NCI-H460 (cell line): ENCODE measurements around the gene ASAP3. TPM values are rescaled to one million over a fixed set of nuclear protein-coding genes. Genes with fewer than 3 reads are reported as not detected.
A peak's percentile ranks its signal among the peaks of the same experiment; 100 is the strongest.

Source experiments
- DNase-seq: peaks from one replicate; pipeline ENCODE4 v3.0.0-alpha.2; 2016; ENCODE audit warnings: low read depth; ENCODE audit errors: extremely low read depth
- total RNA-seq: library from RNA; depleted of rRNA; stranded (reverse); fragments of >200 nt; shearing (Covaris generic); gene quantifications from 2 replicates; pipeline ENCODE4 v1.2.3, GENCODE V29; 2014

The ASAP3 gene
- total RNA-seq, 1 experiment from 2014 or later, result 8.3 TPM

- DNase-seq, result no peak
Observed at GRCh38 chr1:23480187-23481025, 3.6 kb downstream of the ASAP3 start.

- no peak for DNase-seq
Observed at GRCh38 chr1:23479666-23479941, 4.4 kb downstream of the ASAP3 start.

DNA sequence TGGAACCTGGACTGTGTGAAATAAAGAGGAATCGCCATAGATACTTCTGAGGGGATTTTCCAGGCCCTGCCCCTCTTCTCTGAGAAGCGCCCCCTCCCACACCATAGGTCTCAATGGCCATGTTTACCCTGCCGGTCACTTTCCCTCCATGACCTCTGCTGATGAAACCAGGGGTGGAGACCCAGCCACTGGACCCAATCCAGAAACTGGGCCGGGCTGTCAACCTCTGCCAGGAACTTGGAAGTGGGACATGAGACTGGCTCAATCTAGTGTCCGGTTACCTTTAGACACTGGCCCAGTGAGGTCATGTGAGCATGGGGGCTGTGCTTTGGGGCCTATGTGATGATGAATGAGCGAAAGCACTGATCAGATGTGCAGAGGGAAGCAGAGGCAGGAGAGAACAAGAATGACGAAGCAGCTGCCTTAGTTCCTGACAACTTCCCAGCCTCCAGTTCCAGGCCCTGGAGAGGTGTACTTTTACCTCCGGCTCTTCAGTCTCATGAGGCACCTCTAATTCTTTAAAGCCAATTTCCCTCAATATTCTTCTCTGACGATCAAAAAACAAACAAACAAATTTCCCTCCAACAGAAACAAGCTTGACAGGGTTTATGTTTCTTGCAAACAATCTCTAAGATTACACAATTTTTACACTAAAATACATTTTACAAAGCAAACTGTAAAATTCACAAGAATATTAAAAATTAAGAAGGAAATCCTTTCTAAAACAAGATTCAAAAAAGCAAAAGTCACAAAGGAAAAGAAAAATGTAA, 4.9 kb downstream of the ASAP3 start:
- peak; percentile 64 for DNase-seq

GRCh38 chr1:23477359-23478144, 6.4 kb downstream of the ASAP3 start:
- DNase-seq, result no peak

- no peak for DNase-seq
Observed at GRCh38 chr1:23475641-23476040, 8.3 kb downstream of the ASAP3 start.

DNA sequence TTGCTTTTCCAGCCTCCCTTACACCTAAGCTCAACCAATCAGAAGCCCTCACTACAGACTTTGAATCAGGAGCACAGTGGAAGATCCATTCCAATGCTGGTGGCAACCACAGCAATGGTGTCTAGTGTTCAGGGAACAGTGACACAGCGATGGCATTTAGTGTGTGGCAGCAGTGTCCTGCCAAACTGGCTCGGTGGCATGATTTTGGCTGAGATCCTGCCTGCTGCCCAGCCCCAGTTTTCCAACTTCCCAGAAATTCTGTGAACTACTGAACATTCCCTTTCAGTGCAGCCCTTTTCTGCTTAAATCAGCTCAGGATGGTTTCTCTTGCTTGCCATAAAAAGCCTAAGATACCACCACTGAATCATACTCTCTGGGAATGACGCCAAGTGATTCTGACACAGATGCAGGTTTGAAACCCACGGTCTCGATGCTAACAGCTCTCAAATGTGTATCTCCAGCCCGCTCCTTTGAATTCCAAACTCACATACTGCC, 8.8 kb downstream of the ASAP3 start:
- no peak for DNase-seq

DNA sequence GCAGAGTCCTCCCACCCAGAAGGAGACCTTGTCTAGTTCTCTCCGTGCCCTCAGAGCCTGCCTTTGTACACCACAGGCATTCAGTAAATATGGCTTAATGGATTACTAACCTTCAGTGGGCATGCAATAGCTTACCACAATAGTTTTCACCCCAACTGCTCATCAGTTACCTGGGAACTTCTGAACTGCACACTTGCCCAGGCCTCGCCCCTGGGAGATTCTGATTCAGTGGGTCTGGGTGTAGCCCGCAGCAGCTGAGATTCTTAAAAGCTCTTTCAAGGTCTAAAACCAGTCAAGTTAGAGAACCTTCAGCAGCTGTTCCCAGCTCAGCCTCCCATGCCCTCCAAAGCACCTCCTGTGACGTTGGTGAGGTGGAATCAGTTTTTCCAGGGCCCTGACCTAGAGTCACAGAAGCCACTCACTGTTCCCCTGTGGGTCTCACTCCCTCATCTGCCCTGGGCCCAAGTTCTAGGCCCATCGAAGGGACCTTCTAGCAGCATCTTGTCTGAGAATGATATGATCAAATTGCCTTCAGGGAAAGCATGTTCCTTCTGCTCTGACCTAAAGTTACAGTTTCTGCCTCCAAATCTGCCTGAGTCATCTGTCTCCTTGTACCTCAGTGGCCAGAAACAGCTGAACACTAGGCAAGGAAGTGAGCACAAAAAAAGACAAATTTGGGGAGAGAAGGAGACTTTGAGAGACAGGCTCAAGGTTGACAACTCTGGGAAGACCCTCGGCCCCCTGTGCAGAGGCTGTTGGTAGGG, 10.8 kb downstream of the ASAP3 start:
- DNase-seq, result no peak

GRCh38 chr1:23472351-23473036, 11.5 kb downstream of the ASAP3 start:
- DNase-seq, result no peak

DNA sequence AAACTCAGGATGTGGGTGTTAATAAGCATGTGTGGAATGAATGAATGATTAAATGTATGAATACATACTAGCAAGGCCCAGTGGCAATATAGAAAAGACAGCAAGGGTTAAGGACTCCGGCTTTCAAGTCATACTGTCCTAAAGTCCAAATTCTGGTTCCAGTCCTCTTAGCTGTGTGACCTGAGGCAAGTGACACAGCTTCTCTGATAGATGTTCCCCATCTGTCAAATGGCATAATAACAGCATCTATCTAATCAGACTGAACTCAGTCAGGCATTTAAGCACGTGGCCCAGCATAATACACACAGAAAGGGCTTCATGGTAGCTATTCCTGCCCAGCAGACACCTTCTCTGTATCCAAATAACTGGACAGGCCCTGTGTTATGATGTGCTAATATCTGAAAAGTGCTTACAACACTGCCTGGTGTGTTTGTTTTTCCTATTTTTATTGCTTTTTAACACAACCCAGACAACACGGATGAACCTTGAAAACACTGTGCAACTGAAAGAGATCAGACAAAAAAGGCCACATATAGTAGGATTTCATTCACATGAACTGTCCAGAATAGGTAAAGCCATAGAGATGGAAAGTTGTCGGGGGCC, 12.4 kb downstream of the ASAP3 start:
- DNase-seq, result no peak

DNA sequence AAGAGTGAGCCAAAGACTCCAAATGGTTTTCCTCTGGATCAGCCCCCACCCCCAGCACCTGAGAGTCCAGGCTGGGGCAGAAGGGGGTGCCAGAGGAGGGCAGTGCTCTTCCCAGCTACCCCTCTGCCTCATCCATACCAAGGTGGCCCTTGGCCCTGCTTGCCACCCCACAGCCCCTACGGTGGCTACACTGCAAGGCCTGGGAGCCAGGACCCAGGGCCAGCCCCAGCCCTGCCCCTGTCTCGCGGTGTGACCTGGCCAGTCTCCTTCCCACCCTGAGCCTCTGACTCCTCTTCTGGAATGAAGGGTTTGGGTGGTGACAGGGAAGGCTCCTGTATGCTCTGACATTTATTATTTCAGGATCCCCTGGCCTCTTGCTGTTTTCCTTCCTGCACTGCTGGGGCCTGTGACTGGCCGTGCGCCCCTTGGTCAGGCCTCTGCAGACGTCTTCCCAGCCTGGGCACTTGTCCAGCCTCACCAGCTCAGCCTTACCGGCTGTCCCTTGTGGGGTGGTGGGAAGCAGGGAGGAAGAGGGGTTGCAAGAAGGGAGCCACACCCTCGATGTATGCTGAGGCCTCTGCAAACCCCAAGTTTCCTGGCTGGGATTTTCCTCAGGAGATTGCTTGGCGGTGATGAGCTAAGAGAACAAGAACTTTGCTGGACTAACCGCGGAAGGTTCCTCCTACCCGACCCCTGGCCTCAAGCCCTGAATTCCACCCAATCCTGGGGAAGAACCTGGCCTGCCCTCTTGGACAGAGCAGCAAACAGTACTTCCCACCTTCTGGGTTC, 13.5 kb downstream of the ASAP3 start:
- no peak for DNase-seq

DNA sequence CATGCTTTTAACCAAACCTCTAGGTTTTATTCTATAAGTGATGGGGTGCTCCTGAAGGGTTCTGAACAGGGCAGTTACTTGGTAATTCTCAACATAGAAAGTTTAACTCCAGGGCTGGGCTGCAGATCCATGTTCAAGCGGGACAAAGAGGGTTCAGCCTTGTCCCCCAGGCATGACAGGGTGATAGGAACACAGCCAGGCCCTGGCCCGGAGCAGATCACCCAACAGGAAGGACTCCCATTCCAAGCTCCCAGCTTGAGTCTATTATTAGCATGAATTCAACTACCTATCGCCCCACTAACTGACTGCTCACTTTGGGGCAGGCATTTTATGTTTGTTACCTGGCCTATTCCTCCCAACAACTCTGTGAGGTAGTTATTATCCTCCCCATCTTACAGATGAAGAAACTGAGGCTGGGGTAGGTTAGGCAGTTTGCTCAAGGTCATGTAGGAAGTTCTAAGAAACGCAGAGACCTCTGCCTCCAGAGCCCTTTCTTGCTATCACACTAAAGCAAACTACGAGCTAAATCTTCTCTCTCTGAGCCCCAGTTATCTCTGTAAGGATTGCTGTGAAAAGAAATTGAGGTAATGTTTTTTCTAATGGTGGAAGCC, 14.5 kb downstream of the ASAP3 start:
- DNase-seq, result no peak

DNA sequence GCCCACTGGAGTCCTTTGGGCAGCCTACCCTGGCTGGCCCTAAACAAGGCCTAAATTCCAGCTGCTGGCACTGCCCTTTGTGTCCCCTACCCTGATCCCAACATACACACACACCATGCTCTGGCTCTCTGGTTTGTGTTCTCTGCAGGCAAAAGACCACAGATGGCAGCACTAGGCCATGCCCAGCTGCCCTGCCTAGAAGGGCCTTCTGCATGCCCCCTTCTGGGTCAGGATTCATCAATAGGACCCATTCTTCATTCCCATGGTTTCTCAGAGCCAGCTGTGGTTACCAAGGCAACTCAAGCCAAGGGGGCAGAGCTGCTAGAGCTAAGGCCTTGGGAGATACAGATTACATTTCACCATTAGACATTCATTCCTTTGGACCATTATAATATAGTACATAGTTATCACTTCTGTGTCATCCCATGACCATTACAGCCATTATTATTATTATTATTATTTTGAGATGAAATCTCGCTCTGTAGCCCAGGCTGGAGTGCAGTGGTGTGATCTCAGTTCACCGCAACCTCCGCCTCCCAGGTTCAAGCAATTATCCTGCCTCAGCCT, 17.5 kb downstream of the ASAP3 start:
- no peak for DNase-seq

DNA sequence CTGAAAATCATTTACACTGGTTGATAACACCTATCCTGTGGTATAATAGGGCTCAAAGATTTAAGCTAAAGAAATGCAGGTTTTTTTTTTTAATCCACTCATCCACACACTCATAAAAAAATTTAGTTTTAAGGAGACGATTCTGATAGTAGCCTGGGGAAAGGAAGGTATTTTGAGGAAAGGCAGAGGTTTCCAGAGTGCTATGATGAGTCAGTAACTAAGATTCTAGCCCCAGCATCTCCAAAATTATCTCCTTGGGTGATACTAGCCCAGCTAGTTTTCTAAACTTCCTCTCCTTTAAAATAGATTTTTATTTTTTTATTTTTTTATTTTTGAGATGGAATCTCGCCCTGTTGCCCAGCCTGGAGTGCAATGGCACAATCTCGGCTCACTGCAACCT, 20.7 kb downstream of the ASAP3 start:
- no peak for DNase-seq

GRCh38 chr1:23462766-23463165, 21.2 kb downstream of the ASAP3 start:
- DNase-seq, result no peak

GRCh38 chr1:23461050-23461449, 22.9 kb downstream of the ASAP3 start:
- DNase-seq, result no peak

DNA sequence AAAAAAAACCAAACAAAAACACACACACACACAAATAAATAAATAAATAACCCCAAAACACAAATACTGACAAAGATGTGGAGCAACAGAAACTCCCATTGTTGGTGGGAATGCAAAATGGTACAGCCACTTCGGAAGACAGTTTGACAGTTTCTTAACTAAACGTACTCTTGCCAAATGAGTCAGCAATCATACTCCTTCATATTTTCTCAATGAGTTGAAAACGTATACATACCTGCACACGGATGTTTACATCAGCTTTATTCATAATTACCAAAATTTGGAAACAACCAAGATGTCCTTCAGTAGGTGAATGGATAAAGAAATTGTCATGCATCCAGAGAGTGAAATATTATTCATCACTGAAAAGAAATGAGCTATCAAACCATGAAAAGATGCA, 23.5 kb downstream of the ASAP3 start:
- no peak for DNase-seq

DNA sequence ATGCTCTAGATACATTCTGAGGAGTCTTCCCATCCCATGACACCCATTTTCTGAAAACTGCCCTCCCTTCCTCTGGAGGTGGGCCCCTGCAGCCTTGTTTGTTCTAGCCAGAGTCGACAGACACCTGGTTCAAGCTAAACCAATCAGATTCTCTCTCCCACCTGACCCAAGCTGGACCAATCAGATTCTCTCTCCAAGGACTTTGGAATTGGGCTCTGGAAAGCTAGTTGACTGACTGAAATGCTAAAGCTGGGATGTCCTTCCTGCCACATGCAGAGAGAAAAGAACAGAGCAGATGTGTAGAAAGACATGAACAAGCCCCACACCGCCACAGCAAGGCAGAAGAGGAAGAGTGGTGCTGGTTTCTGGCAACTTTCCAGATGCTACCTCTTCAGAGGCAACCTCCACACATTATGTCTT, 24.6 kb downstream of the ASAP3 start:
- no peak for DNase-seq

DNA sequence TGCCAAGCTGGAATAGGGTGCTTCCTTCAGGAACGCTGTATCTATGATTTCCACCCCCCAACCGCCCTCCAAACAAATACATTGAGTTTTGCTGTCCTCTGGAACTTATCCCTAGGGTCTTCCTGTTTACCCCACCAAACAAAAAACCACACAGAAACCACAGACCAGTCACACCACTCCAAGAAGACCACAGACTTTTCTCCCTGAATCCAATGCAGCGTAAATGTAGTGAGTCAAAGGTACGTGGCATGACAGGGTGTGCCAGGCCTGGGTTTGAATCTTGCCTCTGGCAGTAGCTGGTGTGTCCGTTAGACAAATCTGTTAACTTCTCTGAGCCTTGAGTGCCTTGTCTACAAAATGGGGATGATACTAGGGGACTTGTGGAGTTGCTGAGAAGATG, 27.8 kb downstream of the ASAP3 start:
- no peak for DNase-seq
